ENCODE measurements around the gene NCAN. TPM values are rescaled to one million over a fixed set of nuclear protein-coding genes. Genes with fewer than 3 reads are reported as not detected.

NCAN gene
- total and polyA plus RNA-seq, 2 of the 4 experiments (the other 2 are of a cell fraction): not detected

GRCh38 chr19:19256072-19256969 is 44.6 kb downstream of the NCAN start (continued):
- TF ChIP-seq, protein P1, sequence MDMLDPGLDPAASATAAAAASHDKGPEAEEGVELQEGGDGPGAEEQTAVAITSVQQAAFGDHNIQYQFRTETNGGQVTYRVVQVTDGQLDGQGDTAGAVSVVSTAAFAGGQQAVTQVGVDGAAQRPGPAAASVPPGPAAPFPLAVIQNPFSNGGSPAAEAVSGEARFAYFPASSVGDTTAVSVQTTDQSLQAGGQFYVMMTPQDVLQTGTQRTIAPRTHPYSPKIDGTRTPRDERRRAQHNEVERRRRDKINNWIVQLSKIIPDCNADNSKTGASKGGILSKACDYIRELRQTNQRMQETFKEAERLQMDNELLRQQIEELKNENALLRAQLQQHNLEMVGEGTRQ (IDR thresholded peaks at IDR 0.05; ENCODE audit: low read depth, low read length): no peak

- BruUV-seq (replicated peaks): no TSS peak
- ChIA-PET CTCF (no interaction called here), POLR2A (ENCODE audit: unreplicated experiment) (no interaction called here)
- Histone ChIP-seq H4K20me1 (ENCODE audit: insufficient read depth, low read length) (no peaks in the 10 kb centered on the region), H3K4me1 (ENCODE audit: control insufficient read depth, insufficient read depth, low read length) (0 out of 2 replicates have a peak, but pooled peaks cover 2% of the 10 kb centered on the region), H2BK120ac (ENCODE audit: low read depth, low read length) (no peak overlapping the region), H2BK15ac (ENCODE audit: low read depth, low read length) (no peak overlapping the region), H3K18ac (ENCODE audit: low read depth, low read length) (no peak overlapping the region), H4K91ac (ENCODE audit: insufficient read depth, low read depth, low read length) (no peak overlapping the region), H3K14ac (replicated peaks; ENCODE audit: low read depth, low read length) (no peak overlapping the region), H2AK9ac (replicated peaks; ENCODE audit: low read depth, low read length, poor library complexity) (no peak overlapping the region), H2BK5ac (ENCODE audit: low read depth, low read length, poor library complexity, severe bottlenecking) (no peak overlapping the region), H4K8ac (ENCODE audit: low read depth in 2 of 2, low read length in 2 of 2) (no peak overlapping the region), H3K9ac (ENCODE audit: low read depth, low read length) (no peak overlapping the region), H3K23ac (ENCODE audit: low read depth, low read length) (no peak overlapping the region), H3K27me3 (ENCODE audit: control insufficient read depth, insufficient read depth, low read length) (peaks cover 43% of the 10 kb centered on the region), H3K4me2 (ENCODE audit: low read depth, low read length) (no peak overlapping the region), H3K4ac (ENCODE audit: low read depth, low read length) (no peak overlapping the region), H3K36me3 (ENCODE audit: control insufficient read depth, insufficient read depth, low read length) (no peaks in the 10 kb centered on the region), H3K9me1 (ENCODE audit: insufficient read depth, low read length) (no peaks in the 10 kb centered on the region), H3K4me3 (ENCODE audit: insufficient read depth, low read depth, low read length) (no peak overlapping the region), H3K79me1 (ENCODE audit: low read depth in 1 of 2, low read length in 2 of 2) (no peaks in the 10 kb centered on the region), H4K5ac (ENCODE audit: low read depth, low read length) (no peak overlapping the region), H3K56ac (ENCODE audit: extremely low read depth, insufficient read depth, low read length) (no peak overlapping the region), H2AFZ (replicated peaks; ENCODE audit: low read length, poor library complexity) (no peak overlapping the region), H3K27ac (ENCODE audit: insufficient read depth, low read length) (no peak overlapping the region), H3K9me3 (ENCODE audit: control insufficient read depth, insufficient read depth, low read length) (peaks cover 4% of the 10 kb centered on the region), H2BK20ac (ENCODE audit: low read depth, low read length) (no peak overlapping the region), H2AK5ac (ENCODE audit: low read depth, low read length) (no peak overlapping the region)
- intact Hi-C loops (cut with micrococcal nuclease) (no loop called here), dilution Hi-C loops (cut with HindIII; ENCODE audit: low sequenced_read_pairs, unreplicated experiment) (no loop called here), in situ Hi-C loops (cut with MboI; ENCODE audit: low sequenced_read_pairs) (no loop called here)
- no peak for DNase-seq
- 67% methylated on average over 6 of the region's 14 CpGs; no CpG with 5 or more reads in 1 of the 2 experiments for WGBS, 2 experiments (ENCODE audit: extremely low coverage in 2 of 2, insufficient read length in 1 of 2)
- no peak for ATAC-seq (ENCODE audit: low read depth)
- TF ChIP-seq POLR2A (IDR thresholded peaks at IDR 0.05; ENCODE audit: low read depth, low read length) (no peak), RFX5 (IDR thresholded peaks at IDR 0.05; ENCODE audit: low read depth, low read length) (no peak), RCOR1 (IDR thresholded peaks at IDR 0.05; ENCODE audit: insufficient replicate concordance, low read length) (no peak), MAFK (IDR thresholded peaks at IDR 0.05; ENCODE audit: low read depth, low read length) (no peak), MAZ (IDR thresholded peaks at IDR 0.05; ENCODE audit: borderline replicate concordance, low read depth, low read length) (no peak), CEBPB (IDR thresholded peaks at IDR 0.05; ENCODE audit: low read depth, low read length) (no peak)
- TF ChIP-seq, protein P2, sequence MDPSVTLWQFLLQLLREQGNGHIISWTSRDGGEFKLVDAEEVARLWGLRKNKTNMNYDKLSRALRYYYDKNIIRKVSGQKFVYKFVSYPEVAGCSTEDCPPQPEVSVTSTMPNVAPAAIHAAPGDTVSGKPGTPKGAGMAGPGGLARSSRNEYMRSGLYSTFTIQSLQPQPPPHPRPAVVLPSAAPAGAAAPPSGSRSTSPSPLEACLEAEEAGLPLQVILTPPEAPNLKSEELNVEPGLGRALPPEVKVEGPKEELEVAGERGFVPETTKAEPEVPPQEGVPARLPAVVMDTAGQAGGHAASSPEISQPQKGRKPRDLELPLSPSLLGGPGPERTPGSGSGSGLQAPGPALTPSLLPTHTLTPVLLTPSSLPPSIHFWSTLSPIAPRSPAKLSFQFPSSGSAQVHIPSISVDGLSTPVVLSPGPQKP (IDR thresholded peaks at IDR 0.05; ENCODE audit: borderline replicate concordance, low read depth, low read length): no peak
These were observed 45.4 kb downstream of the NCAN start for GRCh38 chr19:19257137-19257536.
